Cardiac muscle cell (in vitro differentiated cells and primary cell): ENCODE data around the gene NUAK1. TPM values are rescaled to one million over a fixed set of nuclear protein-coding genes. Genes with fewer than 3 reads are reported as not detected.

ENCODE experiments used
- DNase-seq, 2 donors: peaks; one replicate each; pipeline versions ENCODE4 v3.0.0 to v3.0.0-alpha.2; 2010 to 2017; ENCODE audit warnings: low read depth in 1 of 2, low spot score in 1 of 2
- H3K27ac ChIP-seq: fragments of 200-600 bp; sonication (generic); 2 replicates; pipeline ENCODE4 v1.5.1; 2016
- H3K27me3 ChIP-seq: fragments of 200-600 bp; sonication (generic); 2 replicates; pipeline ENCODE4 v1.6.0; 2016; ENCODE audit warnings: control low read depth
- H3K36me3 ChIP-seq: fragments of 200-600 bp; sonication (generic); 2 replicates; pipeline ENCODE4 v1.5.1; 2016; ENCODE audit warnings: control low read depth
- H3K4me1 ChIP-seq: fragments of 200-600 bp; sonication (generic); 2 replicates; pipeline ENCODE4 v1.8.1; 2017; ENCODE audit warnings: low read depth, mild to moderate bottlenecking, mixed run types
- H3K4me3 ChIP-seq: fragments of 200-600 bp; sonication (generic); 2 replicates; pipeline ENCODE4 v1.5.1; 2016; ENCODE audit warnings: mild to moderate bottlenecking
- H3K9me3 ChIP-seq: fragments of 200-600 bp; sonication (generic); 2 replicates; pipeline ENCODE4 v1.5.1; 2017; ENCODE audit warnings: low read depth, mild to moderate bottlenecking, control low read depth
- CTCF ChIP-seq: IDR thresholded peaks from 2 replicates; pipeline ENCODE4 v1.5.1; 2012; ENCODE audit warnings: low read depth, mild to moderate bottlenecking, low read length
- polyA plus RNA-seq: library from polyadenylated mRNA; unstranded; fragments of >200 nt; fragmentation: Nextera tagmentation; extraction: Ambion mirVana; gene quantifications from 2 replicates; pipeline ENCODE4 v1.2.1, GENCODE V29; 2016
- total RNA-seq: library from RNA; depleted of rRNA; stranded (reverse); fragments of >200 nt; gene quantifications from 2 replicates; pipeline ENCODE4 v1.2.3, GENCODE V29; 2016

NUAK1 gene
- total and polyA plus RNA-seq, 2 experiments from 2014 or later = 2.9 to 7.2 TPM

- Histone ChIP-seq H3K4me3 (no peak overlapping the region), H3K27ac (no peak overlapping the region), H3K9me3 (no peaks in the 10 kb centered on the region), H3K4me1 (no peaks in the 10 kb centered on the region), H3K27me3 (no peaks in the 10 kb centered on the region), H3K36me3 (no peaks in the 10 kb centered on the region)
- DNase-seq = no peak
- TF ChIP-seq CTCF = no peak
Observed at GRCh38 chr12:106046301-106046846, 92.4 kb downstream of the NUAK1 start.

GRCh38 chr12:106045251-106045674, 93.5 kb downstream of the NUAK1 start:
- H3K4me3 ChIP-seq = no peak overlapping the region
- no peaks in the 10 kb centered on the region for H3K27me3 ChIP-seq
- no peaks in the 10 kb centered on the region for H3K9me3 ChIP-seq
- no peak overlapping the region for H3K27ac ChIP-seq
- H3K4me1 ChIP-seq = no peaks in the 10 kb centered on the region
- DNase-seq = no peak
- no peaks in the 10 kb centered on the region for H3K36me3 ChIP-seq
- no peak for TF ChIP-seq CTCF

GRCh38 chr12:106044773-106045172, 94.0 kb downstream of the NUAK1 start:
- no peak overlapping the region for H3K4me3 ChIP-seq
- no peaks in the 10 kb centered on the region for H3K36me3 ChIP-seq
- TF ChIP-seq CTCF = no peak
- no peak overlapping the region for H3K27ac ChIP-seq
- DNase-seq = no peak
- H3K9me3 ChIP-seq = no peaks in the 10 kb centered on the region
- no peaks in the 10 kb centered on the region for H3K4me1 ChIP-seq
- no peaks in the 10 kb centered on the region for H3K27me3 ChIP-seq

DNA sequence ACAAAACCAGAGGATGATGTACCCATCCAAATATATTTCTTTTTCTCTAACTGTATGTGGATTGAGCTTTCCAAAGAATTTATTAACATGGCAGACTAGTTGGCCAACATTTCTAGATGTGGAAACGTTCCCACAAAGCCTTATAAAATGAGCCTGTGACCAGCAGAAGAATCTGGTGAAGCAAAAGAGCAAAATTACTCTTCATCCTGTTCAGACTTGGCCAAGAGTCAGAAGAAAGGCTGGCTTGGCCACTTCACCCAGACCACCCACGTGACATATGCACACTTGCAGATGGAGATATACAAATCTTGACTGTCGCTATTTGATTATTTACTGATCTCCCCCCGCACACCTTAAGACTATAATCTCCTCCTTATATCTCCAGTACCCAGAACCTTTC, 96.7 kb downstream of the NUAK1 start:
- no peak overlapping the region for H3K4me3 ChIP-seq
- H3K27ac ChIP-seq = no peak overlapping the region
- no peaks in the 10 kb centered on the region for H3K4me1 ChIP-seq
- H3K36me3 ChIP-seq = no peaks in the 10 kb centered on the region
- no peak for DNase-seq
- H3K27me3 ChIP-seq = no peaks in the 10 kb centered on the region
- no peaks in the 10 kb centered on the region for H3K9me3 ChIP-seq
- TF ChIP-seq CTCF = no peak

- Histone ChIP-seq H3K27ac (no peak overlapping the region), H3K4me1 (no peaks in the 10 kb centered on the region), H3K27me3 (no peaks in the 10 kb centered on the region), H3K4me3 (no peak overlapping the region), H3K9me3 (no peaks in the 10 kb centered on the region), H3K36me3 (no peaks in the 10 kb centered on the region)
- no peak for DNase-seq
- no peak for TF ChIP-seq CTCF
Observed at GRCh38 chr12:106040521-106040920, 98.2 kb downstream of the NUAK1 start.
